GM23338 (cell line): ENCODE measurements around the gene PLA2G6. TPM values are rescaled to one million over a fixed set of nuclear protein-coding genes. Genes with fewer than 3 reads are reported as not detected.

Experiments
- ATAC-seq: fragments of 200-7000 bp; cut with Tn5 transposase; 3 replicates; pipeline ENCODE4 v1.9.1; 2020
- DNase-seq: peaks from one replicate; pipeline ENCODE4 v3.0.0-alpha.2; 2015; ENCODE audit warnings: low spot score
- H2AFZ ChIP-seq: fragments of 200-600 bp; sonication (generic); 2 replicates; pipeline ENCODE4 v1.8.0; 2016; ENCODE audit warnings: antibody characterized with exemption, mild to moderate bottlenecking, moderate library complexity
- H3F3A ChIP-seq: fragments of 200-600 bp; sonication (generic); replicated peaks from 2 replicates; pipeline ENCODE4 v1.8.0; 2017; ENCODE audit warnings: antibody characterized with exemption, mixed run types, low read depth
- H3K27ac ChIP-seq: fragments of 200-600 bp; sonication (generic); 2 replicates; pipeline ENCODE4 v1.6.1; 2016; ENCODE audit warnings: low read depth
- H3K27me3 ChIP-seq: fragments of 200-600 bp; sonication (generic); 2 replicates; pipeline ENCODE4 v1.8.0; 2016; ENCODE audit warnings: mild to moderate bottlenecking, mixed run types, moderate library complexity; ENCODE audit not compliant: insufficient read depth
- H3K36me3 ChIP-seq: fragments of 200-600 bp; sonication (generic); 2 replicates; pipeline ENCODE4 v1.8.0; 2016; ENCODE audit warnings: mild to moderate bottlenecking; ENCODE audit not compliant: insufficient read depth
- H3K4me1 ChIP-seq: fragments of 200-600 bp; sonication (generic); 2 replicates; pipeline ENCODE4 v1.8.0; 2016; ENCODE audit warnings: mild to moderate bottlenecking, moderate library complexity; ENCODE audit not compliant: insufficient read depth
- H3K4me2 ChIP-seq: fragments of 200-600 bp; sonication (generic); 2 replicates; pipeline ENCODE4 v1.7.1; 2017; ENCODE audit warnings: mixed run types
- H3K4me3 ChIP-seq: fragments of 200-600 bp; sonication (generic); 2 replicates; pipeline ENCODE4 v1.6.1; 2016; ENCODE audit warnings: mixed run types
- H3K79me2 ChIP-seq: fragments of 200-600 bp; sonication (generic); replicated peaks from 2 replicates; pipeline ENCODE4 v1.8.0; 2017; ENCODE audit warnings: mild to moderate bottlenecking; ENCODE audit not compliant: insufficient read depth
- H3K9me2 ChIP-seq: fragments of 200-600 bp; sonication (generic); 2 replicates; pipeline ENCODE4 v1.8.0; 2017; ENCODE audit not compliant: insufficient read depth
- H4K20me1 ChIP-seq: fragments of 200-600 bp; sonication (generic); replicated peaks from 2 replicates; pipeline ENCODE4 v1.8.0; 2017; ENCODE audit warnings: mild to moderate bottlenecking; ENCODE audit not compliant: insufficient read depth
- H3K27ac Mint-ChIP-seq: 2 replicates; pipeline ENCODE4 v1.8.0; 2020; ENCODE audit warnings: inconsistent platforms, mild to moderate bottlenecking, moderate library complexity, mixed read lengths
- H3K27me3 Mint-ChIP-seq: 3 replicates; pipeline ENCODE4 v1.8.0; 2022; ENCODE audit warnings: low read depth, mild to moderate bottlenecking, moderate library complexity, mixed read lengths, inconsistent platforms; ENCODE audit not compliant: insufficient read depth, poor library complexity
- H3K36me3 Mint-ChIP-seq: 3 replicates; pipeline ENCODE4 v1.8.0; 2021; ENCODE audit warnings: low read depth, mild to moderate bottlenecking, inconsistent platforms, moderate library complexity, mixed read lengths
- H3K4me1 Mint-ChIP-seq: 3 replicates; pipeline ENCODE4 v1.8.0; 2020; ENCODE audit warnings: mild to moderate bottlenecking, inconsistent platforms, mixed read lengths
- H3K4me3 Mint-ChIP-seq: 3 replicates; pipeline ENCODE4 v1.8.0; 2021; ENCODE audit warnings: moderate library complexity, mild to moderate bottlenecking, inconsistent platforms, mixed read lengths
- H3K9me3 Mint-ChIP-seq: 3 replicates; pipeline ENCODE4 v1.8.0; 2020; ENCODE audit warnings: moderate library complexity, mild to moderate bottlenecking, inconsistent platforms, mixed read lengths
- CREB1 ChIP-seq: fragments of 250-450 bp; sonication (Bioruptor Pico); IDR thresholded peaks from 2 replicates; pipeline ENCODE4 v1.5.0; 2020; ENCODE audit warnings: low read depth, mild to moderate bottlenecking, moderate library complexity
- CTCF ChIP-seq, 2 experiments: fragments of 200-600 bp in 1 of 2; sonication (generic) in 1 of 2; conservative IDR thresholded peaks; 2 replicates each; pipeline versions ENCODE4 v1.5.1 to v1.6.1; 2016 to 2017; ENCODE audit warnings: antibody characterized with exemption in 2 of 2, low read depth in 2 of 2, mild to moderate bottlenecking in 2 of 2, moderate library complexity in 1 of 2
- ETS1 ChIP-seq: IDR thresholded peaks from 2 replicates; pipeline ENCODE4 v1.6.1; 2016; ENCODE audit warnings: antibody characterized with exemption
- EZH2 ChIP-seq: fragments of 200-600 bp; sonication (generic); IDR thresholded peaks from one replicate; pipeline ENCODE4 v1.8.0; 2017; ENCODE audit warnings: antibody characterized with exemption, mild to moderate bottlenecking, low read depth; ENCODE audit not compliant: unreplicated experiment
- EZH2phosphoT487 ChIP-seq: fragments of 200-600 bp; sonication (generic); IDR thresholded peaks from one replicate; pipeline ENCODE4 v1.8.1; 2018; ENCODE audit warnings: antibody characterized with exemption; ENCODE audit not compliant: unreplicated experiment
- JUNB ChIP-seq: IDR thresholded peaks from one replicate; pipeline ENCODE4 v1.6.1; 2016; ENCODE audit warnings: antibody characterized with exemption; ENCODE audit not compliant: unreplicated experiment
- NANOG ChIP-seq: IDR thresholded peaks from 2 replicates; pipeline ENCODE4 v1.6.1; 2016; ENCODE audit warnings: antibody characterized with exemption, borderline replicate concordance
- POLR2AphosphoS5 ChIP-seq: IDR thresholded peaks from 2 replicates; pipeline ENCODE4 v1.6.1; 2016; ENCODE audit warnings: antibody characterized with exemption, low read depth
- REST ChIP-seq: IDR thresholded peaks from one replicate; pipeline ENCODE4 v1.6.1; 2018; ENCODE audit warnings: antibody characterized with exemption; ENCODE audit not compliant: unreplicated experiment
- STAT1 ChIP-seq: IDR thresholded peaks from one replicate; pipeline ENCODE4 v1.6.1; 2016; ENCODE audit warnings: antibody characterized with exemption; ENCODE audit not compliant: unreplicated experiment
- ZNF114 ChIP-seq: fragments of 250-450 bp; sonication (Bioruptor Pico); IDR thresholded peaks from 2 replicates; pipeline ENCODE4 v1.5.0; 2020; ENCODE audit warnings: mild to moderate bottlenecking, moderate library complexity
- ZNF331 ChIP-seq: fragments of 250-450 bp; sonication (Bioruptor Pico); IDR thresholded peaks from 2 replicates; pipeline ENCODE4 v1.5.0; 2020; ENCODE audit warnings: low read depth, mild to moderate bottlenecking, moderate library complexity
- ZNF462 ChIP-seq: fragments of 250-450 bp; sonication (Bioruptor Pico); IDR thresholded peaks from 2 replicates; pipeline ENCODE4 v1.5.0; 2020; ENCODE audit warnings: mild to moderate bottlenecking, moderate library complexity
- polyA plus RNA-seq: library from polyadenylated mRNA; unstranded; fragments of >200 nt; fragmentation: Nextera tagmentation; extraction: Ambion mirVana; gene quantifications from 2 replicates; pipeline ENCODE4 v1.2.1, GENCODE V29; 2016
- total RNA-seq: library from RNA; depleted of rRNA; stranded (reverse); fragments of >200 nt; shearing (Covaris generic); gene quantifications from 2 replicates; pipeline ENCODE4 v1.2.3, GENCODE V29; 2014

PLA2G6 gene
- total and polyA plus RNA-seq, 2 experiments from 2014 or later, result 4.5 to 12.6 TPM

DNA sequence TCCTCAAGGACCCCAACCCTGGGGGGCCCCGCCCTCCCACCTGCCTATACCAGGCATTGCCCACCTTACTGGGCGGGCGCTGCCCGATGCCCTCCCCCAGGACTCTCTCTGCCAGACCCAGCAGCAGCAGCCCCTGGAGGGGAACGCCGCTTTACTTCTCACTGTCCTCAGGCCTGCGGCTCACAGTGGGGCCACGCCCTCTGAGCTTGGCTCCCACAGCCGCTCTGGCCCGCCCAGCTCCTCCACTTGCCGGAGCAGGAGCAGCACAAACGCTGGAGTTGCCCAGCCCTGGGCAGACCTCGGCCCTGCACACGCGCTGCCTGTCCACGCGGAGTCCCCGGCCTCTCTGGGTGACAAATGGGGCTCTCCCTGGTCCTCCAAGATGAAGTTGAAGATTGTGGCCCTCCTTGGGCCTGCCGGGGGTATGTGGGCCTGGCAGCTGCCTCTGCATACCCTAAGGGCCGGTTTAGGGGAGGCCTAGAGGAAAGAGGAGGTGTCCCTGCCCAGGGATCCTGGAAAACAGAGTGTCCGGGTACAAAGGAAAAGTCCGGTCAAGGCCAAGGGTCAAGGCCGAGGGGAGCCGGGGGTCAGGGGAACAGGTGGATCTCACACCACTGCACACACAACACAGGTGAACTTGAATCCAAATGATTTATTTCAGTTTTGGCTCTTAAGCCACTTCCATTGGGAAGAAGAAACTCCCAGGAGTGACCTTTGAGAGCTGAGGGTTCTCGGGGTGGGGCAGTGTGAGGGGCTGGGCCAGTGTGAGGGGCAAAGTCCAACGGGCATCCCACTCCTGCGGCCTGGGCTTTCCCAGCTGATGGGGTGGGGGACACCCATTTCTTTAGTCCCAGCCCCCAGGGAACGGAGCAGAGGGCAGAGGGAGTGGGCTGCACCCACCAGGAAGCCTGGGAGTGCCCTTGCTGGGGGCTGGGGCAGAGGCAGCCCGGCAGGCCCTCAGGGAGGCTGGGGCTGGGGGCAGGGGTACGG, 70.5 kb downstream of the PLA2G6 start:
- H3K27ac ChIP-seq, result no peak overlapping the region
- H3K4me3 ChIP-seq, result no peak overlapping the region
- no peaks in the 10 kb centered on the region for H3K36me3 ChIP-seq
- ATAC-seq, result peak; percentile 57
- H3K27me3 Mint-ChIP-seq, result peaks cover 29% of the 10 kb centered on the region
- peaks cover 3% of the 10 kb centered on the region; the same call in 1 of the 3 replicates for H3K36me3 Mint-ChIP-seq
- H3K4me1 ChIP-seq, result peaks cover 8% of the 10 kb centered on the region; the same call in 1 of the 2 replicates
- no peaks in the 10 kb centered on the region for H4K20me1 ChIP-seq
- no peaks in the 10 kb centered on the region for H3K79me2 ChIP-seq
- peak; percentile 72 for DNase-seq
- no peak overlapping the region for H3K4me3 Mint-ChIP-seq
- peaks cover 11% of the 10 kb centered on the region; the same call in 2 of the 3 replicates for H3K4me1 Mint-ChIP-seq
- H3K27me3 ChIP-seq, result no peaks in the 10 kb centered on the region
- no peak overlapping the region for H3K4me2 ChIP-seq
- 0 out of 2 replicates have a peak overlapping the region, but pooled peaks have one; percentile 23 for H2AFZ ChIP-seq
- TF ChIP-seq REST, result no peak
- TF ChIP-seq CTCF (conservative IDR thresholded peaks at IDR 0.05; ENCODE audit: low read depth in 2 of 2), result no peak
- no peak for TF ChIP-seq ZNF114
- no peak for TF ChIP-seq EZH2
- TF ChIP-seq JUNB, result no peak
- no peak for TF ChIP-seq ZNF462 (CRISPR knock-in tag)
- no peak for TF ChIP-seq ZNF331
- TF ChIP-seq ETS1, result no peak
- TF ChIP-seq NANOG, result no peak
- no peak for TF ChIP-seq POLR2AphosphoS5
- TF ChIP-seq EZH2phosphoT487, result no peak
- TF ChIP-seq CREB1 (CRISPR knock-in tag), result no peak
- no peak for TF ChIP-seq STAT1
- H3F3A ChIP-seq, result peaks cover 7% of the 10 kb centered on the region
- H3K27ac Mint-ChIP-seq, result peak overlapping the region; percentile 27; the same call in 1 of the 2 replicates
- H3K9me3 Mint-ChIP-seq, result peaks cover 5% of the 10 kb centered on the region; the same call in 2 of the 3 replicates
- no peaks in the 10 kb centered on the region for H3K9me2 ChIP-seq
